Coronary artery (tissue), 2 donors: ENCODE results near the gene GOLGA3.

Source experiments
- DNase-seq: peaks from one replicate; pipeline ENCODE4 v3.0.0-alpha.2; 2017; ENCODE audit warnings: low spot score
- H3K27ac ChIP-seq, 2 donors: fragments of 200-600 bp; sonication (generic); one replicate each; pipeline ENCODE4 v1.5.1; 2016 to 2019
- H3K4me3 ChIP-seq: fragments of 200-600 bp; sonication (generic); 2 replicates; pipeline ENCODE4 v1.5.1; 2016; ENCODE audit warnings: mild to moderate bottlenecking, moderate library complexity
- TF ChIP-seq, protein P1 (sequence below): fragments of 200-600 bp; sonication (generic); IDR thresholded peaks from one replicate; pipeline ENCODE4 v1.5.1; 2019; ENCODE audit warnings: antibody characterized with exemption

GOLGA3 gene

DNA sequence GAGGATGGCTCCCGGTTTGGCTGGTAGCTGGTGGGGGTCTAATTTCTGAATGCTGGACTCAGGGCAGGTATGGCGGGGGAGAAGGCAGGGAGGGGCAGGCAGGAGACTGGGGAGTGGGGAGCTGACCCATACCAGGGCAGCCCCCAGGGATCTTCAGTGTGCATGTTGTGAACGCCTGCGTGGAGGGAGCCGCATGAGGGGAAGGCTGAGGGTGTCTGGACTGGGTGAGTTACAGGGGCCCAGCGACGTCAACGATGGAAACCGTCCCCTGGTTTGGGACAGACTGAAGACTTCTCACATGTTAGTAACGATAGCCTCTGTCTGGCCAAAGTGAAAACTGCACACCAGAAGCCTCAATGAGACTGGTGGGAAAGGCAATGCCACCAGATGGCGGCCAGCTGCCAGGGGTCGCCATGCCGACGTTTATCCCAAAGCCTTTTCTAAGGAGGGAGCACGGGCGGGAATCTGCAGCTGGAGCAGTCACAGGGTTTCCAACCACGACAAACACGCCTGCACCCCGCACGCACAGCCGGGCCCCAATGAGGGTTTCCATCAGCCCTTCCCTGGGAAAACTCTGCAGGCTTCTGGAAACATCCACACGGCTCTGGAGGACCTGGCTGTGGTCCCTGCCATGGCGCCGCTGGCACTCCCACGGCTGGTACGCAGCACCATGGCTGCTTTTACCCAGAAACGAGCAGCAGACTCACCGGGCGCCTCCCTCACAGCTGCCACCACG is 104.0 kb downstream of the GOLGA3 start:
- no peak overlapping the region for H3K4me3 ChIP-seq
- DNase-seq, result no peak
- TF ChIP-seq, protein P1, sequence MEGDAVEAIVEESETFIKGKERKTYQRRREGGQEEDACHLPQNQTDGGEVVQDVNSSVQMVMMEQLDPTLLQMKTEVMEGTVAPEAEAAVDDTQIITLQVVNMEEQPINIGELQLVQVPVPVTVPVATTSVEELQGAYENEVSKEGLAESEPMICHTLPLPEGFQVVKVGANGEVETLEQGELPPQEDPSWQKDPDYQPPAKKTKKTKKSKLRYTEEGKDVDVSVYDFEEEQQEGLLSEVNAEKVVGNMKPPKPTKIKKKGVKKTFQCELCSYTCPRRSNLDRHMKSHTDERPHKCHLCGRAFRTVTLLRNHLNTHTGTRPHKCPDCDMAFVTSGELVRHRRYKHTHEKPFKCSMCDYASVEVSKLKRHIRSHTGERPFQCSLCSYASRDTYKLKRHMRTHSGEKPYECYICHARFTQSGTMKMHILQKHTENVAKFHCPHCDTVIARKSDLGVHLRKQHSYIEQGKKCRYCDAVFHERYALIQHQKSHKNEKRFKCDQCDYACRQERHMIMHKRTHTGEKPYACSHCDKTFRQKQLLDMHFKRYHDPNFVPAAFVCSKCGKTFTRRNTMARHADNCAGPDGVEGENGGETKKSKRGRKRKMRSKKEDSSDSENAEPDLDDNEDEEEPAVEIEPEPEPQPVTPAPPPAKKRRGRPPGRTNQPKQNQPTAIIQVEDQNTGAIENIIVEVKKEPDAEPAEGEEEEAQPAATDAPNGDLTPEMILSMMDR, result no peak
- no peak overlapping the region for H3K27ac ChIP-seq

DNA sequence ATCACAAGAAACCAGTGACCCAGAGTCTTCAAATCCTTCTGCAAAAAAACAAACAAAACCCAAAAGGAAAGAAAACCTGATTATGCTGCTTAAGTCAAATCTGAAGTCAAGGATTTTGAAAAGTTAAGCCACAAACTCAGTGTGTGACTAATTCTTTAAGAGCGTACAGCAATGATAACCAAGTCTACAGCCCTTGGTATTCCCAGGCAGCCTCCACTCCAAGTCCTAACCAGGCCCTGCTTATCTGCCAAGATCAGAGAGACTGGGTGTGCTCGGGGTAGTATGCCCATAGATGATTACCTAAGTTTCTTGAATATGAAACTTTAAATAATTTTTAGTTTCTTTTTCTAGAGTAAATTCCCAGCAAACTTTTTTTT is 104.9 kb downstream of the GOLGA3 start:
- TF ChIP-seq, protein P1, result no peak
- no peak for DNase-seq
- Histone ChIP-seq H3K4me3 (no peak overlapping the region), H3K27ac (no peak overlapping the region)

DNA sequence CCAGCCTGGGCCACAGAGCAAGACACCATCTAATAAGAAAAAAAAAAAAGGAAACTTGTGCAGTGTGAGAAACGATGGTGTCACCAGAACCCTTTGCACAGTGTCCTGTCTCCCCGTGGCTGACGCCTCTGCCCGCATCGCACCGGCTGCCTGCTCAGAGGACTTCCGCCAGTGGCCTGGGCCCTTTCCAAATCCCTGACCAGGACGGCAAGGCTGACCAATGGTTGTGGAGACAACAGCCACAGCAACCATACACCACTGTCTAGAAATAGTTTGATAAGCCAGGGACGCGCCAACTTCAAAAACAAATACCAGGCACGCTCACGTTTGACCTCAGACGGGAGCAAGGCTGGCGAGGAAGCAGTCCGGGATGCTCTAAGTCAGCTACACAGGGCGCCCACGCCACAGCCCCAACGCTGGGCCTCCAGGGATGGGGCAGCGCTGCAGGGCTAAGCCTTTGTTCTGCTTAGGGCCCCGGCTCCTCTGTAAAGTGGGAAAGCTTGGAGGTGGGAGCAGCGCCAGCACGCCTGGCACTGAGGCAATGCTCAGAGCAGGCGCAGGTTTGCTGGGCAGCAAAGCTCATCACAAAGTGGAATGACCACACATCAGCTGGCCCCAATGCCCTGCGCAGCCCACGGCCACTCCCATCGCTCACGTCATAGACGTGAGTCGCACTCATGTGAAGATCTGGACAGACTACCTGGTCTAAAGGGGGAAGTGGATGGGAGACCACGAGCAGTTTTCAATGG is 105.5 kb downstream of the GOLGA3 start:
- no peak for DNase-seq
- TF ChIP-seq, protein P1, result no peak
- H3K27ac ChIP-seq, result no peak overlapping the region
- no peak overlapping the region for H3K4me3 ChIP-seq

DNA sequence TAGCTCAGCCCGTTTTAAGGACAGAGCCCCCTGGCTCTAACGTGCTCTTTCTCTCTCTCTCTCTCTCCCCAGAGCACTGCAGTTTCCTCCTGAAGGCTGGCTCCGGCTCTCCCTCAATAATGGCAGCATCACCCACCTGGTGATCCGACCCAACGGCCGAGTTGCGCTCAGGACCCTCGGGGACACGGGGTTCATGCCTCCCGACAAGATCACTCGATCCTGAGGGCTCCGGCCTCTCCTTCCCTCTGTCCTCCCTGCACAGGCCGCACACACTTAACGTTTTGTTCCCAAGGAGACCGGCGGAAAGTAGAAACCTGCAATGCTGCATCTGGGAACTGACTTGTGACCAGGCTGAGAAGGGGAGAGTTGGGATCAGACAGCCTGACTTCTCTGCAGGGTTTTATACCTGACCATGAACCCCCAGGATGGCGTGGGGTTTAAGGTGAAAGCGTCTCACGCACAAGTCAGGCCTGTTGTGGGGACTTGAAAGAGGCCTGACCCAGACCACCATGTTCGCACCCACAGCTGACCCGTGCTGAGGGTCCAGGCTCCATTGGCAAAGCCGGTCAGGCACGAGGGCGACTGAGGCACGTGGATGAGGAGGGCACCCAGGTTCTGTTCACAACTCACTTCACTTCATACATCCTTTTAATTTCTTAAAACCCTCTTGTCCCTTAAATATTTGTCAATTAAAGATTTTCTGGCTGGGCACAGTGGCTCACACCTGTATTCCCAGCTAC is 107.9 kb downstream of the GOLGA3 start:
- TF ChIP-seq, protein P1, result no peak
- no peak overlapping the region for H3K4me3 ChIP-seq
- DNase-seq, result no peak
- no peak overlapping the region for H3K27ac ChIP-seq

DNA sequence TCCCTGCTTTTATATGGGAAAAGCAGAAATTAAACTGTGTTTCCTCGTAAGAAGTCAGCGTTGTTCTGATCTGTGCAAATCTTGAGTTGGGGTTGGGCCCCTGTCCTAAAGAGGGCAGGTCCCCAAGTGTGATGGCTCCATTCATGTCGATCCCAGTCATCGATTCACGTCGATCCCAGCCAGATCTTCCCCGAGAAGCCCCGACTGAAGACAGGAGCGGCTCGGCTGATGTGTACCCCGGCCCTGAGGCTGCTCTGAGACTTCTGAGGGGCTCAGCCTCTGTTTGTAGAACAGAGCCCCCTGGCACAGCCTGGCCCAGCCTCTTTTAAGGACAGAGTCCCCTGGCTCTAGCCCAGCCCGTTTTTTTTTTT is 108.7 kb downstream of the GOLGA3 start:
- Histone ChIP-seq H3K4me3 (no peak overlapping the region), H3K27ac (no peak overlapping the region)
- DNase-seq, result no peak
- TF ChIP-seq, protein P1, result no peak

DNA sequence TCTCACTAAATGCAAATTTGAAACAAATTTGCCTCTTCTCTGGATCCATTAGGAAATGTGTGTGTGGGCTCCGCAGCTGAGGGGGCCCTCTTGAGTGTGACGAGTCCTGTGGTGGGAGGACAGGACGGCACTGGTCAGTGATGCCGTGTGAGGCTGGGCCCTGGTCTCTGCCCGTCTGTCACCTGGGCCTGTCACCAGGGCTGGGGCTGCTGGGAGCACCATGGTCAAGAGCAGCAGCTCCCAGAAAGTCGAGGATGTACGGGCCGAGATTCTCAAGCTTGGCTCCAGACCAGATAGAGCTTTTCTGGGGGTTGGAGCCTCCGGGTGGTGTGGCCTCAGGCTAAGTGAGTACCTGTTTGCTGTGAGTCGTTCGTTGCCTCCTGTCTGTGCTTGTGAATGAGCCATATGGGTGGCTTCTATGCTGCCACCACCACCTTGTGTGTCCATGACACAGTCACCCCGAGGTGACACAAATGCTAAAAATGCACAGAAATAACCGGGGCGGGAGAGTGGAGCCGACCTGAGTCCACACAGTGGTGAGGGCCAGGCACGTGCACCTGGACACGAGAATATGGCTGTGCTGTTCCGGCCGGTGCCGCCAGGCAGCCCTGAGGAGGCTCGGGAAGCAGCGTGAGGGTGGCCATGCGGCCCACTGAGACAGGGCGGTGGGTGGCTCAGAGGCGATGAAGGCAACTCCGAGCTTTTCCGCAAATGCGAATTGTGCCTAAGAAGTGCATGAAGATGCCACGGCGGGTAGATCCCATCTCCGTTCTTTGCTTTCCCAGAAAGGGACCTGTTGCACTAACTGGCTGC is 109.3 kb downstream of the GOLGA3 start:
- DNase-seq, result no peak
- TF ChIP-seq, protein P1, result no peak
- Histone ChIP-seq H3K27ac (no peak overlapping the region), H3K4me3 (no peak overlapping the region)
